ENCODE results near the gene SYNE1. TPM values are rescaled to one million over a fixed set of nuclear protein-coding genes. Genes with fewer than 3 reads are reported as not detected.
A peak's percentile ranks its signal among the peaks of the same experiment; 100 is the strongest.
"Not testable (repeated sequence)": the region's sequence is repeated elsewhere in the genome, so short reads cannot be mapped to it uniquely, and the experiment has no call there.

Gene SYNE1
- total RNA-seq, 1 donor from 2014 or later = 31.3 TPM

- DNase-seq (ENCODE audit: low spot score) (no peak), ATAC-seq (no peak)
Observed at GRCh38 chr6:152155792-152156191, 481.4 kb downstream of the SYNE1 start.

GRCh38 chr6:152154559-152155356 lies 482.4 kb downstream of the SYNE1 start:
- ATAC-seq (no peak), DNase-seq (ENCODE audit: low spot score) (no peak)

- ATAC-seq = no peak
Observed at GRCh38 chr6:152151920-152152319, 485.2 kb downstream of the SYNE1 start.

DNA sequence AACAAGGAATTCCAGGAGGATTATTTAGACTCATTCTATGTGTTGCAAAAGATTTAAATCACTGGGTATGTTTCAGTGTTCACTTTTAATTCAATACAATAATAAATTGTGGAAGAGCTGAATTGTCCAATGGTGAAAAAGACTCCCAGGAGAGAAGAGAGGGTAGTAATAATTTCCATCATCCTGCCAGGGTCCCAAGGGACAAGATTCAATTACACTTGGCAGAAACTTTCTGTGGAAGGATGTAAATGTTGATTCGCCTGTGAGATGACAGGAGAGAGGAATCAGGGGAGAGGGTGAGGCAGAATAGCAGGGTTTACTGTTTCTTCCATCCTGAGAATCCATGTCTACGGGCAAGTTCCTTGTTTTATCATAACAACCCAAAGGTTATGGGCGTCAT lies 487.0 kb downstream of the SYNE1 start:
- DNase-seq (ENCODE audit: low spot score) = no peak
- ATAC-seq = no peak

More at GRCh38 chr6:152151920-152152319, 485.2 kb downstream of the SYNE1 start:
- DNase-seq (ENCODE audit: low spot score) = no peak

GRCh38 chr6:152148412-152148811 lies 488.8 kb downstream of the SYNE1 start:
- no peak for ATAC-seq
- no peak for DNase-seq (ENCODE audit: low spot score)

DNA sequence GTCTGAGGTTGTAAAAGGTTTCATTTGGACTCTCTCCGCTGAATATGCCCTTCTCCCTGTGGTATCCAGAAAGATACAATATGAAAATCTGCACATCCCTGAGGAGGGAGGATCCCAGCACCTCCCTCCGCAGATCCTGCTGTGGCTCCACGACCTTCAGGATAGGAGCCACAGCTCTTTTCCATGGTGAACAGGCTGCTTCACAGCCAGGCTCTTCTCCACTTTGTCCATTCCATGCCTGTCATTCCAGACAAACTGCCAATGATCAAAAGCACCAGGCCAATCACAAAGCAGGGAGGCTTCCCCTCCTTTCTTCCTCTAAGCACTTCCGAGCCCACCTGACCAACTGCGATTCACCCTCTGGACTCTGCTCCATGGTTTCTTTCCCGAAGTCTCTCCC lies 489.9 kb downstream of the SYNE1 start:
- no peak for ATAC-seq
- no peak for DNase-seq (ENCODE audit: low spot score)

- DNase-seq (ENCODE audit: low spot score) = no peak
- ATAC-seq = no peak
Observed at GRCh38 chr6:152146385-152146784, 490.8 kb downstream of the SYNE1 start.

DNA sequence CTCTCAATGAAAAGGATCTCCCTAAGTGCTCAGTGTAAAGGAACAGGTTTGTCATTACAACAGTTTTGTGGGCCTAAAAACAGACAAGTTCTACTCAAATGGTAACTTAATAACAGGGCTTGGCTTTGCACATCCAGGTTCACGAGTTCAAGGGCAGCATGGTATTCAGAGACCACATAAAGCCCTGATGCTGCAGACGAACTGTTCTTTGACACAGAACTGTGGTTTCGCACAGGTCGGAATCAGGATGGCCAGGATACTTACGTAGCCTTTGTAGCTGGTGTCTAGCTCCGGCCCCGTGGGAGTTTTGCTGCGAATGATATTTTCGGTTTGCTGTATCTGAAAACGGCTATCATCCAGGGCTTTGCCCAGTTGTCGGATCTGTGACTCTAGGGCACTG lies 493.8 kb downstream of the SYNE1 start:
- ATAC-seq (no peak), DNase-seq (ENCODE audit: low spot score) (no peak)

GRCh38 chr6:152142105-152142504 lies 495.1 kb downstream of the SYNE1 start:
- ATAC-seq (no peak), DNase-seq (ENCODE audit: low spot score) (no peak)

GRCh38 chr6:152138344-152138743 lies 498.8 kb downstream of the SYNE1 start:
- not testable (repeated sequence) for ATAC-seq; DNase-seq (ENCODE audit: low spot score)

DNA sequence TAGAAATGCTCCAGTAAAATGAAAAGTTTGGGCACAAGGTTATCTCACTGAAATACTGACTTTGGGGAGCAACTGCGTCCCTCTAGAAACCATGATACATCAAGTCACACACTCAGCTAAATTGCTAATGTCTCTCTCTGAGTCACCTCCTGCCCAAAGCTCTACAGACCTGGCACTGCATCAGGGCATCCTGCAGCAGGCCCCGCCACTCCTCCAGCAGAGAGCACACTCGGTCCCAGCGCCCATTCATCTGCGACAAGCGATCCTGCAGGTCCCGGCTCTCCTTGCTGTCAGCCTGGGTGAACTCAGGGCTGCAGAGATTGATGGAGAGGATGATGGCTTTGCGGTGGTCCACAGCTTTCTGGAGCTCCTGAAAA lies 500.7 kb downstream of the SYNE1 start:
- ATAC-seq = no peak
- DNase-seq (ENCODE audit: low spot score) = no peak

- no peak for ATAC-seq
- no peak for DNase-seq (ENCODE audit: low spot score)
Observed at GRCh38 chr6:152135755-152136448, 501.3 kb downstream of the SYNE1 start.

DNA sequence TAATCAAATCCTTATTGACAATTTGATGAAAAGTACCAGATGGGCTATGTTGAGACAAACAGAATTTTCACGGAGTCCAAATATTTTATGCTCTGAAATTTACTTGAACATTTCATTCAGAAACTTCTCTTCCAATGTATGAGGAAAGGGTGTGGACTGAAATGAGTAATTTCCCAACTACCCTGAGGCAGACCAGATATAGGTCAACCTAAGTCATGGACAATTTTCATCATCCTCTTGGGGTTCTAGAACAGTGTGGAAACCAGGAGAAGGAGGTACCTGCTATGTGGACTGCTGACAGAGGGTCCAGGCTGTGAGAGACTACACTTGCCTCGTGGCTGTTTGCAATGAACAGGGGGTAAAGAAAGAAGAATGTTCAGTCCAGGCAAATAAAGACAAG lies 506.7 kb downstream of the SYNE1 start:
- DNase-seq (ENCODE audit: low spot score) = no peak
- ATAC-seq = no peak

GRCh38 chr6:152129691-152130151 lies 507.4 kb downstream of the SYNE1 start:
- DNase-seq (ENCODE audit: low spot score) (no peak), ATAC-seq (peak; percentile 44)

DNA sequence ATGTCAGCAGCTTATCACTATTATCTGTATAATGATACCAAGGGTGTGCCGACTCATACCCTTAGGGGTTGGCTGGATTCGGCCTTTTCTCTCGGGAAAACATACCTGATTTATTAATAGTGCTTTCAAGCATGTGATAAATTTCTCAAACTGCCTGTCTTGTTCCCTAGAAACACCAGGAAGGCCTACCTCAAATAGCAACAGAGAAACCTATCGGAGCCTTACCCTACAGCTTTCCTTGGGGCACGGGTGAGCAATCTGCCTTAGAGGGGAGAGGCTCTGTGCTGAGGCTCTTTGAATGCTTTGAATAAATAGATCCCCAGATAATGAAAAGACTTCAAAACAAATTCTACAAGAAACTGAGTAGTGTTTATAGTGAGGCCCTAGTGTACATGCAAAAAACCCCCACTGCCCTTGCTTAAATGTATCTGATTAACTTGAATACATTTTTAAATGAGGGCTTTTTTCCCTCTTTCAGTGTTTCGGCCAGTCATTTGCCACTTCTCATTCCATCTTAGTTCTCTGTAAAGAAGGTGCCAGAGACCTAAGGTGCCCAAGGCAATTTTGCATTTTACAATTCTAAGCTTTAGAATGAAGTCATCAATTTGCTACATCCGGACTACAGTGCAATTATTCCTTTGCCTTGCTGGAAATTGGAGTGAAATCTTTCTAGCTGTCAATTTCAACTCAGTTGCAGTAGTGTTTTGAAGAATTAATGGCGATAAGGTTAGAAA lies 509.6 kb downstream of the SYNE1 start:
- DNase-seq (ENCODE audit: low spot score) = no peak
- ATAC-seq = no peak

DNA sequence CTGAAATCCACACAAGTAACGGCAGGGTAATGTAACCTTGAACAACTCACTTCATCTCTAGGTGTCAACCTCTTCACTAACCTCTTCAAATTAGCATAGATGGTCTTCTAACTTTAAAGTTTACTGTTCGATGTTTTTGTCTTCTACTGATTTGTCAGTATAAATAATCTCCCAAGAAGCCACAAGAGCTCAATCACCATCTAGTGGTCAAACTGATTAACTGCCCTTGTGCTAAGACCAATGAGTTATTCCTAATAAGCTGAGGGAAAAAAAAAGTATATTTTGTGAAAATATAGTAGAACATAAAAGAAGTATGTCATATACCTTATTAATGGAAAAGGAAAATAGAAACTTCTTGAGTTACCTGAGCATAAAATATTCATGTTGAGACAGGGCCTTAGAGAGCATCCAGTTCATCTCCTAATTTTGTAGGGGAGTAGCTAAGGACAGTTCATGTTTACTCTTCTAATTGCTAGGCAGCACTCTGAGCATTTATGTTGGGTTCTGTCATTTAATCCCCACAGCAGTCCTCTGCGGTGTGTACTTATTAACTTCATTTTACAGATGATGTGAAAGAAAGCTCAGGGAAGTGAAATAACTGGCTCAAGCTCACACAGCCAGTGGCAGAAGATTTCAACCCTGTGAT lies 512.6 kb downstream of the SYNE1 start:
- ATAC-seq (peak; percentile 79), DNase-seq (ENCODE audit: low spot score) (no peak)

- DNase-seq (ENCODE audit: low spot score) (no peak), ATAC-seq (no peak)
Observed at GRCh38 chr6:152123076-152123475, 514.1 kb downstream of the SYNE1 start.

DNA sequence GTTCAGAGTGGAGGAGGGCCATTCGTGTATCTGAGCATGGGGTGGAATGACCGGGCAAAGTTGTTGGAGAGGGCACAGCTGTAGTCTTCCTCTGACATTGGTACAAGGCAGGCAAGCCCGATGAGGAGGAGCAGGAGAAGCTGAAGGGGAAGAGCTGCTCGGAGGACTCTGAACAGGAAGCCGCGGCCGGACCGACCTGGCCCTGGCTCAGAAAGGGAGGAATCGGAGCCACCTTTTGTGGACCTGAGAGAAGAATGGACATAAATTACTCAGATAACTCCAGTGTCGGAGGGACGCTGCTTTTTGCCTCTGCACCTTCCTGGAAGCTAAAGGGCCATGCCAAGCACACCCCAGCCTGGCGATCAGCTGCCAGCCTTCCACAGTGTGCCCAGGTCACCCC lies 514.7 kb downstream of the SYNE1 start:
- ATAC-seq = no peak
- no peak for DNase-seq (ENCODE audit: low spot score)

- ATAC-seq (peak; percentile 67), DNase-seq (ENCODE audit: low spot score) (peak; percentile 58)
Observed at GRCh38 chr6:152121910-152122309, 515.3 kb downstream of the SYNE1 start.

DNA sequence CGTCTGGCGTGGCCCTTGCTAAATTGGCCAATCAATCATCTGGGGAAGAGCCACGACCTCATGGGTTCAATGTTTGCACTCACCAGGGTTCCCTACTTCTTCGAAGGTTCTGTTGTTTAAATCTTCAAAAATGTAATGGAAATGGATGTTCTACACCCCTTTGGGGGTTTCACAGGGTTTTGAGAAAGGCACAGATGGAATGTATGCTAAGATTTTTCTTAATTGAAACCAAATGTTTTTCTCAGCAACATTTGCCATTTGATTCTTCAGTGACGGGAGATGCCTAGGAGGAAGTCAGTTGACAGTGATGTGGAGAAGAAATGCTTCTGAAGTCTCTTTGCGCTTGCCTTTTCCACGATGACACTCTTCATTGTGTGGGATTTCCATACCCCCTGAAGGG lies 517.3 kb downstream of the SYNE1 start:
- ATAC-seq (no peak), DNase-seq (ENCODE audit: low spot score) (no peak)

DNA sequence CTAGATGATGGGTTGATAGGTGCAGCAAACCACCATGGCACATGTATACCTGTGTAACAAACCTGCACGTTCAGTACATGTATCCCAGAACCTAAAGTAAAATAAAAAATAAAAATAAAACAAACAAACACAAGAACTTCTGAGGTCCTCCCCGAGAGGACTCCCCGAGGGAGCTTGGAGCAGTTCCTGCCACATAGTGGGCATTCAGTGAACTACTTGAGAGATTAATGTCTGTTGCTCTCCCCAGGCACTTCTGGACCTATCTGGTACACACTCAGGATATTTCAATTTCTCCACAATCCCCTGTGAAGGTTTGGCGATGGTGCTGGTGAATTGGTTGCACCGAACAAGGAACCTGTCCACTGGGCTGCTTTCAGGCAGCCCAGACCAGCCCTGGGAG lies 518.5 kb downstream of the SYNE1 start:
- ATAC-seq = no peak
- DNase-seq (ENCODE audit: low spot score) = no peak
